Tibial artery (tissue), 4 donors: ENCODE results near the gene EXOSC1.

Source experiments
- DNase-seq, 2 donors: peaks; one replicate each; pipeline ENCODE4 v3.0.0-alpha.2; 2019
- H3K27ac ChIP-seq, 2 donors: fragments of 200-600 bp; sonication (generic) in 1 of 2; 1 replicate in 1 of 2; 2 replicates in 1 of 2; pipeline ENCODE4 v1.5.1; 2018 to 2019; ENCODE audit warnings: mild to moderate bottlenecking in 1 of 2
- H3K27me3 ChIP-seq, 2 donors: fragments of 200-600 bp; sonication (generic) in 1 of 2; one replicate each; pipeline versions ENCODE4 v1.5.1 to v1.6.0; 2016 to 2019
- H3K36me3 ChIP-seq, 3 donors: fragments of 200-600 bp; sonication (generic) in 2 of 3; one replicate each; pipeline ENCODE4 v1.5.1; 2016 to 2019; ENCODE audit warnings: mild to moderate bottlenecking in 2 of 3
- H3K4me1 ChIP-seq, 4 donors: fragments of 200-600 bp; sonication (generic) in 2 of 4; 1 replicate in 3 of 4; 2 replicates in 1 of 4; pipeline ENCODE4 v1.5.1; 2016 to 2019
- H3K4me3 ChIP-seq, 2 donors: fragments of 200-600 bp; sonication (generic) in 1 of 2; 1 replicate in 1 of 2; 2 replicates in 1 of 2; pipeline ENCODE4 v1.5.1; 2018 to 2019; ENCODE audit warnings: mild to moderate bottlenecking in 2 of 2
- H3K9me3 ChIP-seq, 3 donors: fragments of 200-600 bp; sonication (generic) in 1 of 3; one replicate each; pipeline ENCODE4 v1.5.1; 2016 to 2019
- intact Hi-C: fragments of 100-400 bp; cut with DNase I; formaldehyde crosslinking; loops from one replicate; pipeline ENCODE4 v1.15.0; 2023; ENCODE audit warnings: low total_unique reads
- TF ChIP-seq, protein P1 (sequence below), 2 experiments: fragments of 200-600 bp in 1 of 2; fragments of 450-650 bp in 1 of 2; IDR thresholded peaks; one replicate each; pipeline ENCODE4 v1.5.1; 2017 to 2019; ENCODE audit warnings: antibody characterized with exemption in 2 of 2, mild to moderate bottlenecking in 1 of 2, moderate library complexity in 1 of 2

The EXOSC1 gene

GRCh38 chr10:97464226-97464625 is 18.4 kb upstream of the EXOSC1 start:
- H3K27me3 ChIP-seq = no peaks in the 10 kb centered on the region
- H3K27ac ChIP-seq = peak overlapping the region; percentile 3 to 34
- no peak overlapping the region for H3K4me3 ChIP-seq
- peaks cover 85 to 100% (median 95%) of the 10 kb centered on the region in 3 donors for H3K36me3 ChIP-seq
- DNase-seq = no peak
- H3K9me3 ChIP-seq = no peaks in the 10 kb centered on the region
- no peaks in the 10 kb centered on the region for H3K4me1 ChIP-seq
- TF ChIP-seq, protein P1, sequence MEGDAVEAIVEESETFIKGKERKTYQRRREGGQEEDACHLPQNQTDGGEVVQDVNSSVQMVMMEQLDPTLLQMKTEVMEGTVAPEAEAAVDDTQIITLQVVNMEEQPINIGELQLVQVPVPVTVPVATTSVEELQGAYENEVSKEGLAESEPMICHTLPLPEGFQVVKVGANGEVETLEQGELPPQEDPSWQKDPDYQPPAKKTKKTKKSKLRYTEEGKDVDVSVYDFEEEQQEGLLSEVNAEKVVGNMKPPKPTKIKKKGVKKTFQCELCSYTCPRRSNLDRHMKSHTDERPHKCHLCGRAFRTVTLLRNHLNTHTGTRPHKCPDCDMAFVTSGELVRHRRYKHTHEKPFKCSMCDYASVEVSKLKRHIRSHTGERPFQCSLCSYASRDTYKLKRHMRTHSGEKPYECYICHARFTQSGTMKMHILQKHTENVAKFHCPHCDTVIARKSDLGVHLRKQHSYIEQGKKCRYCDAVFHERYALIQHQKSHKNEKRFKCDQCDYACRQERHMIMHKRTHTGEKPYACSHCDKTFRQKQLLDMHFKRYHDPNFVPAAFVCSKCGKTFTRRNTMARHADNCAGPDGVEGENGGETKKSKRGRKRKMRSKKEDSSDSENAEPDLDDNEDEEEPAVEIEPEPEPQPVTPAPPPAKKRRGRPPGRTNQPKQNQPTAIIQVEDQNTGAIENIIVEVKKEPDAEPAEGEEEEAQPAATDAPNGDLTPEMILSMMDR (IDR thresholded peaks at IDR 0.05) = no peak
- intact Hi-C loops = loop anchor here (5.0 kb wide), 1 partner anchor 88 kb away; no protein-coding TSS in a partner anchor

DNA sequence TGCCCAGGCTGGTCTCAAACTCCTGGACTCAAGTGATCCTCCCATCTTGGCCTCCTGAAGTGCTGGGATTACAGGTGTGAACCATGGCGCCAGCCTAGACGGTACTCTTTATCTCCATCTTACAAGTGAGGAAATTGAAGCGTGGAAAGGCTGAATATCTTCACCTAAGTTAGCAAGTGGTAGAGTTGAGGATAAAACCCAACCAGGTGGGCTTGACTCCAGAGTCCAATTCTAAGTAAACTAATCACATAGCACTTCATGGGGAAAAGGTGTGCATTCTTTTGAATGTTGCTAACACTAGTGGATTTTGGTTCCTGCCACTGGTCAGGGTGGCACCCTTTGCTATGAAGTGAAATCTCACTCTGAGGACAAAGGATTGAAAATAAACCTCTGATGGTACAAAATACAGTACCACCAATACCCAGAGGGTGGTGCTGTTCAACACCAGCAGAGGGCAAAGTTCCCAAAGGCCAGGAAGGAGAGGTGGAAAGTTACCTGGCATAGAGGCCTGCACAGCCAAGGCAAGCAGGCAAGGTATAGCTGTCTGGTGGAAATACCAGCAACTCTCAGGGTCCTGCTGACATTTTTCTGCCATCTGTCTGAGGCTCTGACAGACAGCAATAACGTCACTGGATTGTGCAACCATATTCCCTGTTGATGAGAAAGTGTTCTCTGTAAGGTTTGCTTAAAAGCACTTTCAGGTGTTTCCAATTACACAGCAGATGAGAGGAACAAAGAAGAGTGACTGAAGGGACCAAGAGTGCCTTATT is 17.7 kb upstream of the EXOSC1 start:
- Histone ChIP-seq H3K27me3 (no peaks in the 10 kb centered on the region), H3K4me3 (no peak overlapping the region), H3K9me3 (no peaks in the 10 kb centered on the region), H3K36me3 (peaks cover 85 to 100% (median 95%) of the 10 kb centered on the region in 3 donors), H3K27ac (peak overlapping the region; percentile 3 to 34), H3K4me1 (no peaks in the 10 kb centered on the region)
- TF ChIP-seq, protein P1 (IDR thresholded peaks at IDR 0.05) = peak; percentile 84 to 87
- intact Hi-C loops = loop anchor here (5.0 kb wide), 1 partner anchor 89 kb away; no protein-coding TSS in a partner anchor
- DNase-seq = no peak

DNA sequence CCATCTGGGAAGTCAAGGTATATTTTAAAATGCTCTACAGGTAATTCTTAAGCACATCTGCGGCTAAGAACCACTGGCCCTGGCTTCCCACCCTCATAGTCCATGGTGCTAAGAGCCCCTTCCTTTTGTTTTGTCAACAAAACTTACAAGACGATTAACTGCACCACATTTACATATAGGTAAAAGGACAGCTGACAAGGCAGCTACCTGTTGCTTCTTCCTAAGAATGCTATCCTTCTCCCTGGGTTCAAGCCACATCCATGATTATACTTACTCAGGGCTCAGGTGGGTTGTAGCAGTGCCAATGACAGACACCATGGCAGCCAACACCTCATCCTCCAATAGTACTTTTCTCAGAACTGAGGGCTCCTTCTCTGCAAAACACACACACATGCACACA is 16.5 kb upstream of the EXOSC1 start:
- H3K4me1 ChIP-seq = no peaks in the 10 kb centered on the region
- no peak overlapping the region for H3K4me3 ChIP-seq
- TF ChIP-seq, protein P1 (IDR thresholded peaks at IDR 0.05) = no peak
- H3K27ac ChIP-seq = no peak overlapping the region
- intact Hi-C loops = loop anchor here (5.0 kb wide), 1 partner anchor 90 kb away; no protein-coding TSS in a partner anchor
- peaks cover 85 to 99% (median 94%) of the 10 kb centered on the region in 3 donors for H3K36me3 ChIP-seq
- no peaks in the 10 kb centered on the region for H3K9me3 ChIP-seq
- no peak for DNase-seq
- no peaks in the 10 kb centered on the region for H3K27me3 ChIP-seq

GRCh38 chr10:97459933-97460332 is 14.1 kb upstream of the EXOSC1 start:
- Histone ChIP-seq H3K4me1 (peaks cover 0 to 4% (median 0%) of the 10 kb centered on the region in 4 donors), H3K27ac (no peak overlapping the region), H3K36me3 (peaks cover 76 to 94% (median 90%) of the 10 kb centered on the region in 3 donors), H3K27me3 (no peaks in the 10 kb centered on the region), H3K9me3 (no peaks in the 10 kb centered on the region), H3K4me3 (no peak overlapping the region)
- intact Hi-C loops = loop anchor here (5.0 kb wide), 1 partner anchor 92 kb away; no protein-coding TSS in a partner anchor
- TF ChIP-seq, protein P1 (IDR thresholded peaks at IDR 0.05) = no peak
- DNase-seq = no peak

GRCh38 chr10:97459111-97459510 is 13.3 kb upstream of the EXOSC1 start:
- Histone ChIP-seq H3K4me3 (no peak overlapping the region), H3K36me3 (peaks cover 74 to 94% (median 86%) of the 10 kb centered on the region in 3 donors), H3K9me3 (no peaks in the 10 kb centered on the region), H3K27me3 (no peaks in the 10 kb centered on the region), H3K27ac (no peak overlapping the region), H3K4me1 (peaks cover 0 to 12% (median 6%) of the 10 kb centered on the region in 4 donors)
- no peak for DNase-seq
- intact Hi-C loops = no loop called here
- TF ChIP-seq, protein P1 (IDR thresholded peaks at IDR 0.05) = no peak
